GM11168 (cell line): ENCODE measurements around the gene VEZF1.

ENCODE experiments used
- in situ Hi-C: fragments of 300-500 bp; cut with MboI; formaldehyde crosslinking; loops from one replicate; pipeline ENCODE4 v1.12.0; 2022; ENCODE audit warnings: low sequenced_read_pairs; ENCODE audit not compliant: unreplicated experiment

Gene VEZF1

DNA sequence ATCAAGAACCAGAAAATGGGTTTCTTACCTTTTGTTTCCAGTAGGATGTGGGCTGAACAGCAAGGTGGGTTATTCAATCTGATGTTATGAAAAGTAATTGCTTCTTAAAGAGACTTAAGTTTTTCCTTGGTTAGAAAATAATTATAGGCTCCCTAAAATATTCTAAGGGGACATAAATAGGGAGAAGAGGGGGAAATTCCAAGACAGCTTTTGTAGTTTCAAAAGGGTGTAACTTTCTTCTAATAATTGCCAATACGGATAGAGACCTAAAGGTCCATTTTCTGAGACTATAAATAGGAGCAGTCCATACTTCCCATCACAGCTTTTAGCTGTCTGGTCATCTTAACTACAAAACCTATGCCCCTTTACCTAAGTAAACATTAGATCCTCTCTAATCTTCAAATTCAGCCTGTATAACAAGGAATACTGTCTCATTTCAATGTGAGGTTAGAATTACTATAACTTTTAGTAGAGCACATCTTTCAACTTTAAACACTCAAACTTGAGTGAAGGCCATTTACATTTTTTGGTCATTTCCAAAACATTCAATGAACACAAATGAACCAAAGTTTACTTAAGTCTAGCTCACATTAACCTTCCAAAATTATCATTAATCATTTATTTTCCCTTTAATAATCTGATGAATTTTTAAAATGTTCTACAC is 13.5 kb upstream of the VEZF1 start:
- in situ Hi-C loops, result no loop called here

DNA sequence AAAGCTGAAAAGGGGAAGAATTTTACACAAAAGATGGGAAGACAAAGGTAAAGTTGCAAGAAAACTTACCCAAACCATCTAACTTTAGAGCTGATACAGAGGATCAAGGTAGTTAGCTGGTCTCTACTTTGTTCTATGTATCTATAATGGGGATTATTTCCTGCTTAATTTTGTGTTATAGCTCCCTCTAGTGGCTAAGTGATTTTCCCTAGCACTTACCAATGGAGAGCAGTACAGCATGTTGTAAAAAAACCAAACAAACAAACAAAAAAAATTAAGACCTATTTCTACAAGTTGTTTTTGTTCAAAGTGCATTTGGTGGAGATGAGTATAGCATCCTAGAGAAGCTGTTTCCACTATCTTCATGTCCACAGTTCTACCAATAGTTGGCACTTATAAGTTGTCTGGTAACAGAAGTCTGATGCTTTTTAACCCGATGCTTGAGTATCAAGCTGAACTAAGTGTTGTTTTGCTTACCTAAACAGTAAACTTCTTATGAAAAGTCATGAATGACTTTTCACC is 11.5 kb upstream of the VEZF1 start:
- in situ Hi-C loops, result loop anchor here (5.0 kb wide), 2 partner anchors 107 to 137 kb away; no protein-coding TSS in a partner anchor

DNA sequence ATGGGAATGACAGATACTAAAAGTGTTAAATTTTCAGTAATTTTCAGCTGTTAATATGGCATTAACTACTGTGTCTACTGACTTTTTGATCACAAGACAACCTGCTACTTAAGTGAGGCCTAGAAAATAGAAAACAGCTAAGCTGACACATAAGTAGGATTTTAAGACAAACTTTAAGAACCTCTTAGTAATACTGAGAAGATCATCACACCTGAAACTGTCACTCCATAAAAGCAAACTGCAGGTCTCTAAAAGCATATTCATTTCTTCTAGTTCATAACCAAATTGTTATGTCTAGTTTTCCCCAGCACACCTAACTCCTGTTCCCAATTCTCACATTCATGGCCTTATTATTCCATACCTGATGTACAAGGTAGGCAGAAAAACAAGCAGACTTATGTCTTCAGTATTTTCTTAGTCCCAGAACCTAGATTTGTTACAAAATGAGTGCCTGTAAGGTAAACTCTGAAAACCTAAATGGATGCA is 11.0 kb upstream of the VEZF1 start:
- in situ Hi-C loops, result loop anchor here (5.0 kb wide), 2 partner anchors 107 to 137 kb away; no protein-coding TSS in a partner anchor

DNA sequence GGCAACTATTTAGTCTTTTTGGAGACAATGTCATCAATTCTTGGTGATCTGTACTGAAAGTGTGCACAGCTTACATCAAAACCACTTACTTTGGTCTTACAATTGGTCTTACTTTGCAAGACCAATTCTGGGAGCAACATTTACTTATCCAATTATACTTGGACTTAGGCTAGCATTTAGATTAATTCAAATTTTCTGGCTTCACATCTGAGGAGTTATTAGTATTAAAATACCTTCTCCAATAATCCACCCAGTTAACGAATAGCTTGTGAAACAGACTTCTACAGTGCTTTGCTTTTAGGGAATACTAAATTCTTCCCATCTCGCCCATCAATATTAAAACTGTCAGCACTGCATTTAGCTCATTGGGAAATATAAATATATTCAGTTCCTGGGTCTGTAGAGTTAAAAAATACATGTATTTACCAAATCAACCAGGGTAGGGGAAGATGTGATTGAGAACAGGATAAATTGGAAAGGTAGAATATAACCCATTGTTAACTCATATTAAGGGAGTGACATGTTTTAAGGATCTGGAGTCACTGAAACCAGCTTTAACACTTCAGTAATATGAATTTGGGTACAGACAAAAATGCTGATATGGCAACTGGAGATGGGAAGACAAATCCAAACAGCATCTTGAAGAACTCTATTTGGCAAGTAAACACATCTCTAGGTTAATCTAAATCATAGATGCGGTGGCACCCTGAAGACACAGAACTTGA is 9.2 kb upstream of the VEZF1 start:
- in situ Hi-C loops, result loop anchor here (5.0 kb wide), 2 partner anchors 105 to 135 kb away; no protein-coding TSS in a partner anchor

DNA sequence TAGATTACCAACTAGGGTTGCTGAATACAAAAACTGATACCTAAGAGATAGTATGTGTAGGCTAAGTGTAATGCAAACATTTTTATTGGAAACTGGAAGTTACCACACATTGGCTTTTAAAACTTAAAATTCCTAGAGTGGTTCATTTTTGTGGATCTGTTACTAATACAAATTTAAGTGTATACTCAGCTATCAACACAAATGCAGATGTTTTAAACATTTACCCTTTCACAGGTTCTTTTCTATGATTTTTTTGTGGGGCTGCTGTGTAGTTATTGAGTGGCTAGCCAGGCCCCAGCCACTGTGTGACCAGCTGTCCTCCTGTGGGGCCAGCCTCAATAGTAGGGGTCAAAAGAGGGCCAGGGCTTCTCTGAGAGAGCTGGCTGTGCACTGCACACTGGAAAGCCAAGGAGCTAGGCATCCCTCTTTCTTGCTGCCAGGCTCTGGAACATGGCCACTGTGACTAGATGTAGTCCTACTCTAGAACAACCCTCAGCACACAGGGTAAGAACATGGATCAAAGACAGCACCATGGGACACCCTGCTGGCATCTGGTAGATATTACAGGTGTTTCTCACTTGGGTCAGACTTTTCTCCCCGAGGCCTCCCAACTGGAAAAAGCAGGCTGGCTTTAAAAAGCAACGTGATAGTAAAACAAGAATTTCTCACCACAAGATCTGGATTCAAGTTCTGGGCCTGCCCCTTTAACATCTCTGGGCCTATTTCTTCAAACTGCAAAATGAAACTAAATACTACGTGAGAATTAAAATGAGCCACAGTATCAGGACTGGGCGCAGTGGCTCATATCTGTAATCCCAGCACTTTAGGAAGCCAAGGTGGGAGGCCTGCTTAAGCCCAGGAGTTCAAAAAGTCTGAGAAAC is 7.3 kb upstream of the VEZF1 start:
- in situ Hi-C loops, result loop anchor here (5.0 kb wide), 2 partner anchors 103 to 133 kb away; no protein-coding TSS in a partner anchor

DNA sequence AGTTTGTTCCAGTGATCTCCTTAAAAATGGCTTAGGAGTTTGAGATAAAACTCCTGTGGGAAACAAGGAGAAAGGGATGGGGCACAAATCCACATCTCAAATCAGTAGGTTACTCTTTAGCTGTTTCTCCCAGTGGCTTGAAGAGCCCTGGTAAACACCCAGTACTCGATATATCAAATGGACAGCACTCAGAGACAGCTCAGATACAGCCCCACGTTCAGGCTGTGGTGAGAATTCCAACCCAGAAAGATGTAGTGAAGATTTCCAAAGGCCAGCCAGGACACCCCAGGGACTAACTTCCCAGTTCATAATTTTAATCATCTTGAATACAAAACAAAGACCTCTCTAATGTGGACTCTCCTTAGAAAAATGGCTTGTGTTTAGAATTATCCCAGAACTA is 6.4 kb upstream of the VEZF1 start:
- in situ Hi-C loops, result no loop called here

DNA sequence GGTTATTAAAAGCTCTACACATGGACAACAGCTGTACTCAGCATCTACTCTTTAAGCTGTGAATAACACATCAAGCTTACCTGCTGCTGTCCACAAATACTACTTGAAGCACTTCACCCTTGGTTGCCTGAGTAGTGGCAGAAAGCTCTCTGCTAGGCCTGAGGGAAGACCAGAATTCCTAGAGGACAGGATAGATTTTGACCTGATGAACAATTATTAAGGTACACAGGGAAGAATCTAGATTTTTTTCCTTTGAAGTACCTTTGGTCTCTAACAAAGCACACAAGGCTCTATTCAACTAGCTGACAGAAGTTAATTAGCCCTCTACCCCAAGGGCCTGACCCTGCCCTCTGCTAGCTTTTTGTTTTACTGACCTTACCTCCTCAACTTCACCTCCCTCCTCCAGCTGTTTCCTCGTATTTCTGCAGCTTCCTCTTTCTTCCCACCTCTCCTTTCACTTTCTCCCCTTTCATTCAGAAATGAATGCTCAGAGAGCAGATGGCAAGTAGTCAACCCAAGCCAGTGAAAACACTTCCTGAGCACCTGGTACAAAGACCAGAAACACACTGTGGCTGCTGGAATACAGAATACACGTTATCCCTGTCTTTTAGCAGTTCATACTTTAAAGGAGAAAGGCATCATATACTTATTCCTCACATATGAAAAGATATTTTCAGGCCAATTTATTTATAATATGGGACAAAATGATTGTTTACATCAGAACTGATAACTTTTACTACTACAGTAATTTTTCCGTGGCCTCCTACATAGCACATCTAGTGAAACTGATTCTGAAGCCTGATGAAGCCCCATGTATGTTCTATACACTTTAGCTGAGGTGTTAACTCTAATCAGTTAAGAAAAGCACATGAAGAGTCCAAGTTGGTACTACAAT is 5.7 kb upstream of the VEZF1 start:
- in situ Hi-C loops, result no loop called here

DNA sequence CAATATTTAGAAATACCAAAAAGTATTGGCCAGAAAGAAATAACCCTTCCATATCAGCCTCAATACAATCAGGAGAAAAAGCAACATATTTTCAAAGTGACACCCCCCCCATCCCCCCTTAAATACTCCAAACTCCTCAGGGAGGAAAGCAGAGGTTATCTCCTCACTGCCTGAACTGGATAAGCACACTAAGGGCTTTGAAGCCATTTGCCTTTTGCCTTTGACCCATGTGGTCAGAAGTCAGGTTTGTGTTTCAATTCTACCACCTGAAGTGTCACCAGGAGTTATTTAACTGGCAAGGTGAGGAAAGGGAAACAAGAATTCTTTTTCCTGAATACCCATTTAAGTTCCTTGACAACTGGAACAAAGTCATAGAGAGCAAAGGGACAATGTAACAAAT is 3.5 kb upstream of the VEZF1 start:
- in situ Hi-C loops, result no loop called here

DNA sequence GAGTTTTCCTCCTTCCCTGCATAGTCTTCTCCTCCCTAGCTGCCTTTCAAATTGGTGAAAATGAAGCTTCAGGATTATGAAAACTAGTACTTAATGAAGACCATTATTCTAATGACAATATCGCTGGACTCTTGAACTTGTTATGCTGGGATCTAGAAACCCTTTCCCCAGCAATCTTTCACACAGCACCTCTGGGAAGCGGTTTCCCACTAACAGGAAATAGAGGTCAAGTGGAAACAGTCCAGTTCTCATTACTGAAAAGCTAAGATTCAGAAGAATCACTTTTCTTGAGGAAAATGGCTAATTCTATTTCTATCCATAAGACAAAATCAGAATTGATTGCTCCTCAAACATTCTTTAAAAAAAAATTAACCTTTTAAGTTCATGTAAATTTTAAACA is 2.0 kb upstream of the VEZF1 start:
- in situ Hi-C loops, result no loop called here

DNA sequence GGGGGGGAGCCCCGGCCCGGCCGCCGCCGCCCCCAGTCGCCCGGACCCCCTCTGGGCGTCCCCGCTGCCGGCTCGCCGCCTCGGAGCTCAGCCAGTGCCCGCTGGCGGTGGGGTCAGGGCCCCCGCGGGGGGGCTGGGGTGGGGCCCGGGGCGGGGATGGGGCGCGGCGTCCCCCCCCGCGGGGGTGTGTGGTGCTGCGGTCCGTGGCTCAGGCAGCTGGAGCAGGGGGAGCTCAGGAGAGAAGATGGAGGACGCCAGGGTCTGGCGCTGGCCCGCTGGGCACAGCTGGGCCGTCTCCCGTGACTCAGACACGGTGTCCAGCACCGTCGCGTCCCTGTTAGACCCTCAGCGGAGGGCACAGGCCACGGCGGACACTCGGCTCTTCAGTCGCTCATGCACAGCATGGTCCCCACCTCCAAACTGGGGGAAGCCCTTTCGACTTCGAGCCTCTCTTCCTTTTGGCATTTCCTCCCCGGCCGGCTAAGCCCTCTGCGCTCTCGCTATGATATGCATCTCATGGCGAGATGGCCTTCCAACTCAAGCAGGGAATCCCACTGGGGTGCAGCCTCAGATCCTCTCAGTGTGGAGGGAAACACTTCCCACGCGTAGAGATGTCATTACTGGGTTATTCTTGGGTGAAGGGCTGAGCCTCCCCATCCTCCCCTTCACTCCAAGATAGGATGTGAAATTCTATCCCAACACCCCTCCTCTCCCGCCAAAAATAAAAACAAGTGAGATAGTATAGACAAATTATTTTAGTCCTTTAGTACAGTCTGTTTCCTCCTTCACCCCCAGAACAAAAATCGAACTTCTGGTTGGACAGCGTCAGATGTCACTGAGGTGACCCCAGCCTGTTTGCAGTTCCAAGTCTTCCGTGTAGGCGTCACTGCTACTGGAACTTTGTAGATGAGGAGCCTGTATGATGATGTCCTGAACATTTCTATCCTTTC is 522 bp upstream of the VEZF1 start:
- in situ Hi-C loops, result no loop called here

DNA sequence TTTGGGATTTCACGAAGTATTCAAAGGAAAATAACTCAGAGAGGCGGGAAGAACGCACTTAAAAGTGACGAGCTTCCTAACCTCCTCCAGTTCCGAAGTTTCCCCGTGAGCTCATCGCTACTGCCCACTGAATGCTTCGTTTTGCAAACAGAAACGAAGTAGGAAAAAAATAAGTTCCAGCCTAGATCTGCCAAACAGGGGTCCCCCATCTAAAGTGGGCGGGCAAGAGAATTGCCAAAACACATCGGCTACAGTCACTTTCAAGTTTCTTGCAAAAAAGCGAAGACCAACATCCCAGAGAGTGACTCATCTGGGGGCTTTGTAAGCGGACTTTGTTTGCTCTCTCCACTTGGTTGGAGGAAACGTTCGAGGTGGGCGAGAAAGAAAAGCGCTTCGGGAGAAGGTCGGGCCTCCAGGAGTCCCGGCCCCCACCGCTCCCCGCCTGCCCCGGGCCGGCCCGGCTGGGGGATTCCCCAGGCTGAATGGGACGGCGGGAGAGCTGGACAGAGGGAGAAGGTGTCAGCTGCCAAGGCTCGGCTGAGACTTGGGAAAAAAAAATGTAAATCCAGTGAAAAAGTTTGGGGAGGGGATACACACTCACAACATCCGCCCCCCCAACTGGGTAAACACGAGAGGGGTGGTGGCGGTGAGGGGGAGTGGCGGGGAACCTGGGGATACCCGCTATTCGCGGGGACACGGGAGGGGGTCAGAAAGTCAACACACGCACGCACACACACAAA is 1.0 kb downstream of the VEZF1 start:
- in situ Hi-C loops, result no loop called here

DNA sequence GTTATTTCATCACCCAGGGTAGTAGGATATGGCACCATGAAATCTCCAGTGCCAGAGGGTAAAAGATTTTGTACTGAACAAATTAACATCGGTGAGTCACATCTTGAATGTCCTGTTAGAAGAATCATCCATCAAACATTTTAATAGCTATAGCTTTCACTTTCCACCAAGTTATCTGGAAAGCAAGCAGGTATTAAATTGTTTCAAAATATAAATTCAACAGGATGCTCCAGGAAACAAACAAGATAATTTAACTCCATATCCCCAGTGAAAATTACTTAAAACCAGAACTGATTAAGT is 2.4 kb downstream of the VEZF1 start:
- in situ Hi-C loops, result no loop called here

DNA sequence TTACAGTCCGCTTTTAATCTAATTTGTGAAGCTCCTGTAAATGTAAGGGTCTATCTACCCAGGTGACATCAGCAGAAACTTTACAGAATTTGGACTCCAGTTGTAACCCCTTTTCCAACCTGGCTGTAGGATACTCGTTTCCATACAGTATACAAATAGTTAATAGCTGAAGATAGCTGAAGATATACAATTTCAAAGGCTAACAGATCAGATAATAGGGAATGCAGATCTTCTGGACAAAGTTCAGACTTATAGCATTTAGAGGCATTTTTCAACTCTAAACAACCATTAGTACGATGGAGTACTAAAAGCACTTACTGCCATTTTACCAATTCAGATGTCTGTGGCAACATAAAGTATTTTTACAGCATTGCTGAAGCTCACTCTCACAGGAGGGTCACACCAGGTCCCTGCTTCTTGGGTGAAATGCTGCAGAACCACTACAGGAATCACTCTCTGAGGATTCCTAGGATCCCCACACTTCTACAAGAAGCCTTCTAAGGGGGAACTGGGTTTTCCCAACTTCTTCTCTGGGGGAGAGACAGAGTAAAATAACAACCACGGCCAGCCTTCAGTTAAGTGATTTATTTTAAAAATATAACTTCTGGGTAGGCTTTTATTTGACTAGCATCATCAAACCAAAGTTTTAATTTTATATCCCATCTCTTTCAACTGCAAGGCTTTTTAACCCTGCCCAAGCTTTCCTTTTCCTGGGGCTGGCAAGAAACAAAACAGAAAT is 2.9 kb downstream of the VEZF1 start:
- in situ Hi-C loops, result no loop called here

DNA sequence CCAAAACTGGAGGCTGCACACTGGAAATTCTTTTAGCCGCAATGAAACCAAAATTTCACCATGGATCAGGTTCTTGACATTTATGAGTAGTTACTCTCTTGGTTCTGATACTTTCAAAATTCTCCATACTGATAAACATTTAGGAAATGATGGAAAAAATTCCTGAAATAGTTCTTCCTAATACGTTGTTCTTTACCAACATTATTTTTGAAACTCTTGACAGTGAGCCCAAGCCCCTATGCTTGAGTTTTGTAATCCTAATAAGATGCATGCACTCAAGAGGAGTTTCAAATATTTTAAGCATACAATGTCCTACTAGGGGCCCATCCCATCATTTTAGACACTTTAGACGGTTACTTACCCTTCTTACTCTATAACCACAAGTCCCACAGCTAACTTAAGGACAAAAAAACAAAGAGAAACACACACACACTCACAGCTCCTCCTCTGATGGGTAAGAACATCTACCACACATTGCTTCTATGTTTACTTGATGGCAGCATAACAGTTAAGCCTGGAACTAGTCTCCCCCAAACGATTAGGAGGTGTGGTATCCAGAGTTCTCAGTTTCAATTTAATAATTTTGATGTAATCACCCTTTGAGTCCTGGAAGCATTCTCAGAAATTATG is 3.7 kb downstream of the VEZF1 start:
- in situ Hi-C loops, result no loop called here

DNA sequence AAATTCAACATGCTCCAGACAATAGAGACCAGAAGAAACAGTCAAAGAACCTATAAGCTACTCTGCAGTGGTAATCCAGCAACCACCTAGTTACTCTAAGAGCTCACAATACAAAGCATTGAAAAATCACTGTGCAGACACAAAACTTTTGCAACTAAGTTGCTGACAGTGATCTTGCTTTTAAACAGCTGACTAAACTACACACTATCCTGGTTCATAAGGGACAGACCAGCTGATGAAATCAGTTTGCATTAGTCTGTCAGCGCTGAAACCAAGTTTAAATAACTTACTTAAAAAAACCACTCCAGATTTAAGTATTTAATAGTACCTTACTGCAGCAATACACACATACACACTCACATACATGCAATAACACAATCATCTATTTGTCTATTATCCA is 4.6 kb downstream of the VEZF1 start:
- in situ Hi-C loops, result no loop called here

DNA sequence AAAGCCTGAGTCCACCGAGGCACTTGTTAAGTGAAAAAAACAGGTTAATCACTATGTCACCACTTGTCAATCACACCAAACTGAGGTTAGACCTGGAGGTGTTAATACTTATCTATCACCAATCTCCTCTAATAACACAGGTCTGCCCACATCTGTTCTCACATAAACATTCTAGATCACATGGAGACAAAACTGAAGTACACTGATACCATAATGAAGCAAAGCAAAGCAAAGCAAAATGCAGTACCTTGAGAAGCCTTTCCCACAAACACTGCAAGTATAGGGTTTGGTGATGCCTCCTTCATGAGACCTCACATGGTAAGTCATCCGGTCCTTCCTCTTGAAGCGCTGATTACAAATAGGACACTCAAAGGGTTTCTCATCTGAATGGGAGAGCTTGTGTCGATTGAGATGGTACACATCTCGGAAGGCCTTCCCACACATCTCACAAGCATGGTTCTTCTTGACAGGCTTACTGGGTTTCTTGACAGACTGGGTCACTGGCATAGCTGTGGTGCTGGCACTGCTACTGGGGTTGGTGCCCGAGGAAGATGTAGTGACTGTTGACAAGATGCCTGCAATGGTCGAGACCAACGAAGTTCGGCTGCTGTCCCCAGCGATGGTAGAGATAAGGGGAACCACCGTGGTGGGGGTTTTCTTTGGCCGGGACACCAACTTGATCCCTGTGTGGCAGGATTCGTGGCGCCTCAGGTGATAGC is 5.4 kb downstream of the VEZF1 start:
- in situ Hi-C loops, result no loop called here
